Esophagus muscularis mucosa (tissue), 4 donors: ENCODE measurements around the gene TGFBR3.

Experiments used
- CTCF ChIP-seq, 3 experiments: fragments of 200-600 bp in 2 of 3; fragments of 450-650 bp in 1 of 3; sonication (generic) in 2 of 3; IDR thresholded peaks; one replicate each; pipeline ENCODE4 v1.5.1; 2017 to 2019; ENCODE audit warnings: antibody characterized with exemption in 3 of 3, mild to moderate bottlenecking in 2 of 3, moderate library complexity in 1 of 3
- EP300 ChIP-seq: sonication (generic); formaldehyde crosslinking; IDR thresholded peaks from one replicate; pipeline ENCODE4 v1.6.1; 2017; ENCODE audit warnings: antibody characterized with exemption
- POLR2A ChIP-seq: fragments of 450-650 bp; IDR thresholded peaks from one replicate; pipeline ENCODE4 v1.6.1; 2017; ENCODE audit warnings: antibody characterized with exemption, moderate library complexity, mild to moderate bottlenecking, low read depth
- POLR2AphosphoS5 ChIP-seq, 2 donors: sonication (generic); formaldehyde crosslinking; IDR thresholded peaks; one replicate each; pipeline ENCODE4 v1.6.1; 2017; ENCODE audit warnings: antibody characterized with exemption in 2 of 2

- TF ChIP-seq CTCF (IDR thresholded peaks at IDR 0.05) (no peak), POLR2A (no peak), EP300 (no peak), POLR2AphosphoS5 (IDR thresholded peaks at IDR 0.05) (no peak)
Observed at GRCh38 chr1:91846007-91846638, 39.8 kb downstream of the TGFBR3 start.
